Calu3 (cell line): ENCODE results near the gene ZNF700. TPM values are rescaled to one million over a fixed set of nuclear protein-coding genes. Genes with fewer than 3 reads are reported as not detected.
"Not testable (repeated sequence)": the region's sequence is repeated elsewhere in the genome, so short reads cannot be mapped to it uniquely, and the experiment has no call there.

Experiments
- BruUV-seq: library from RNA; stranded (reverse); fragments of 400-500 nt; replicated peaks from 2 replicates; lab custom pipeline; 2021; lab: Mats Ljungman, UMichigan
- CTCF ChIA-PET: fragments of 300-600 bp; sonication (Branson Sonifier 250); formaldehyde crosslinking; loops from one replicate; lab custom pipeline; 2022; ENCODE audit warnings: antibody characterized with exemption; lab: Charles Lee
- DNase-seq: peaks from one replicate; pipeline ENCODE4 v3.0.0; 2022
- H3K27ac Mint-ChIP-seq: one replicate; pipeline ENCODE4 v1.8.0; 2022; ENCODE audit warnings: mixed read lengths; ENCODE audit not compliant: unreplicated experiment
- H3K27me3 Mint-ChIP-seq: one replicate; pipeline ENCODE4 v1.8.0; 2022; ENCODE audit warnings: mixed read lengths; ENCODE audit not compliant: unreplicated experiment
- H3K36me3 Mint-ChIP-seq: one replicate; pipeline ENCODE4 v1.8.0; 2022; ENCODE audit warnings: mild to moderate bottlenecking, moderate library complexity, mixed read lengths; ENCODE audit not compliant: insufficient read depth, unreplicated experiment
- H3K4me1 Mint-ChIP-seq: one replicate; pipeline ENCODE4 v1.8.0; 2022; ENCODE audit warnings: mild to moderate bottlenecking, low read depth, mixed read lengths; ENCODE audit not compliant: unreplicated experiment
- H3K4me3 Mint-ChIP-seq: one replicate; pipeline ENCODE4 v1.8.0; 2022; ENCODE audit warnings: mild to moderate bottlenecking, low read depth, moderate library complexity, mixed read lengths; ENCODE audit not compliant: unreplicated experiment
- H3K9me3 Mint-ChIP-seq: one replicate; pipeline ENCODE4 v1.8.0; 2022; ENCODE audit warnings: low read depth, mixed read lengths; ENCODE audit not compliant: unreplicated experiment
- CTCF ChIP-seq: fragments of 200-600 bp; IDR thresholded peaks from one replicate; pipeline ENCODE4 v1.8.0; 2022; ENCODE audit warnings: antibody characterized with exemption; ENCODE audit not compliant: unreplicated experiment
- intact Hi-C: fragments of 100-400 bp; cut with micrococcal nuclease; formaldehyde crosslinking; loops from one replicate; pipeline ENCODE4 v1.10.0; 2022; ENCODE audit not compliant: unreplicated experiment
- total RNA-seq: library from RNA; stranded (reverse); gene quantifications from 2 replicates; pipeline ENCODE4 v1.2.3, GENCODE V29; 2022

ZNF700 gene
- total RNA-seq, 1 experiment from 2014 or later, result 11.4 TPM

DNA sequence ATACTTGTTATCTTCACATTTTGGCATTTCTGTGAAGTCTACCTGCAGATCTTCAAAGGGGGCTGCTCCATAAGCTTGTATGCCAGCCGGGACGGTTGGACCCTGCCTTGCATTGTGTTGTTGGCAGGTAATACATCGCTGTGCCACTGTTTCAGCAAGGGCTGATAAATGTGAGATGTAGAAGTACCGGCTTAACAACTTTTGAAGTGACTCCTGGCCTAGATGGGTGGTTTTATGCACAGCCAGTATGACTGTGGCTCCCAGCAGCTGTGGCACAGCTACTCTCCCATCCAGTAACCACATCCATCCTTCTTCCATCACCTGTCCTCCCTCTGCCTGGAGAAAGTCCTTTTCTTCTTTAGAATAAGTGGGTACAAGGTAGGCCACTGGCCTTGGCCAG, 19.7 kb downstream of the ZNF700 start:
- Mint-ChIP-seq H3K9me3 (no peaks in the 10 kb centered on the region), H3K4me3 (no peak overlapping the region), H3K4me1 (no peaks in the 10 kb centered on the region), H3K27me3 (no peaks in the 10 kb centered on the region), H3K36me3 (peaks cover 10% of the 10 kb centered on the region), H3K27ac (no peak overlapping the region)
- BruUV-seq, result no TSS peak
- no peak for DNase-seq
- intact Hi-C loops, result no loop called here
- CTCF ChIA-PET, result no interaction called here
- TF ChIP-seq CTCF, result no peak

DNA sequence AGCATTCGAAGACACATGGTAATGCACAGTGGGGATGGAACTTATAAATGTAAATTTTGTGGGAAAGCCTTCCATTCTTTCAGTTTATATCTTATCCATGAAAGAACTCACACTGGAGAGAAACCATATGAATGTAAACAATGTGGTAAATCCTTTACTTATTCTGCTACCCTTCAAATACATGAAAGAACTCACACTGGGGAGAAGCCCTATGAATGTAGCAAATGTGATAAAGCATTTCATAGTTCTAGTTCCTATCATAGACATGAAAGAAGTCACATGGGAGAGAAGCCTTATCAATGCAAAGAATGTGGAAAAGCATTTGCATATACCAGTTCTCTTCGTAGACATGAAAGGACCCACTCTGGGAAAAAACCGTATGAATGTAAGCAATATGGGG, 23.7 kb downstream of the ZNF700 start:
- TF ChIP-seq CTCF, result no peak
- CTCF ChIA-PET, result no interaction called here
- Mint-ChIP-seq H3K4me3 (no peak overlapping the region), H3K27me3 (no peaks in the 10 kb centered on the region), H3K27ac (no peak overlapping the region), H3K4me1 (no peaks in the 10 kb centered on the region), H3K36me3 (peaks cover 18% of the 10 kb centered on the region), H3K9me3 (peaks cover 2% of the 10 kb centered on the region)
- BruUV-seq, result no TSS peak
- intact Hi-C loops, result no loop called here
- no peak for DNase-seq

DNA sequence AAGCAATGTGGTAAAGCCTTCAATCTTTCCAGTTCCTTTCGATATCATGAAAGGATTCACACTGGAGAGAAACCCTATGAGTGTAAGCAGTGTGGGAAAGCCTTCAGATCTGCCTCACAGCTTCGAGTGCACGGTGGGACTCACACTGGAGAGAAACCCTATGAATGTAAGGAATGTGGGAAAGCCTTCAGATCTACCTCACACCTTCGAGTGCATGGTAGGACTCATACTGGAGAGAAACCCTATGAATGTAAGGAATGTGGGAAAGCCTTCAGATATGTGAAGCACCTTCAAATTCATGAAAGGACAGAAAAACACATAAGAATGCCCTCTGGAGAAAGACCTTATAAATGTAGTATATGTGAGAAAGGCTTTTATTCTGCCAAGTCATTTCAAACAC, 24.3 kb downstream of the ZNF700 start:
- Mint-ChIP-seq H3K4me1 (no peaks in the 10 kb centered on the region), H3K36me3 (peaks cover 18% of the 10 kb centered on the region), H3K27me3 (no peaks in the 10 kb centered on the region), H3K27ac (no peak overlapping the region), H3K9me3 (peaks cover 6% of the 10 kb centered on the region), H3K4me3 (no peak overlapping the region)
- TF ChIP-seq CTCF, result no peak
- CTCF ChIA-PET, result no interaction called here
- no peak for DNase-seq
- intact Hi-C loops, result no loop called here
- BruUV-seq, result no TSS peak

GRCh38 chr19:11949614-11950080, 24.7 kb downstream of the ZNF700 start:
- H3K4me3 Mint-ChIP-seq, H3K4me1 Mint-ChIP-seq, H3K27me3 Mint-ChIP-seq, DNase-seq, H3K9me3 Mint-ChIP-seq, BruUV-seq, CTCF ChIA-PET, H3K27ac Mint-ChIP-seq, intact Hi-C loops: not testable (repeated sequence)
- H3K36me3 Mint-ChIP-seq, result peaks cover 18% of the 10 kb centered on the region

DNA sequence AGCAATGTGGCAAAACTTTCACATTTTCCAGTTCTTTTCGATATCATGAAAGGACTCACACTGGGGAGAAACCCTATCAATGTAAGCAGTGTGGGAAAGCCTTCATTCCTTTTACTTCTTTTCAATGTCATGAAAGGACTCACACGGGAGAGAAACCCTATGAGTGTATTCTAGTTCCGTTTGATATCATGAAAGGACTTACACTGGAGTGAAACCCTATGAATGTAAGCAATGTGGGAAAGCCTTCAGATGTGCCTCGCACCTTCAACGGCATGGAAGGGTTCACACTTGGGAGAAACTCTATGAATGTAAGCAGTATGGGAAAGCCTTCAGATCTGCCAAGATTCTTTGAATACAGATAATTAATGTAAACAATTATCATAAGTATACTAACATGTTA, 25.4 kb downstream of the ZNF700 start:
- TF ChIP-seq CTCF, result no peak
- no peak overlapping the region for H3K27ac Mint-ChIP-seq
- intact Hi-C loops, result no loop called here
- CTCF ChIA-PET, result no interaction called here
- H3K27me3 Mint-ChIP-seq, result no peaks in the 10 kb centered on the region
- no peak for DNase-seq
- H3K36me3 Mint-ChIP-seq, result peaks cover 18% of the 10 kb centered on the region
- H3K4me1 Mint-ChIP-seq, result no peaks in the 10 kb centered on the region
- H3K4me3 Mint-ChIP-seq, result no peak overlapping the region
- H3K9me3 Mint-ChIP-seq, result peaks cover 6% of the 10 kb centered on the region
- no TSS peak for BruUV-seq
